Activated T-helper 2 cell treated with anti-CD3 and anti-CD28 coated beads, Interferon-gamma antibody, Interleukin-2, Interleukin-4, amounts not matched to agents 10 μg/mL and 5 μg/mL and 100 μg/mL, durations not matched to agents 14 hours and 24 hours and 36 hours (primary cell): ENCODE results near the gene LAMA4. TPM values are rescaled to one million over a fixed set of nuclear protein-coding genes. Genes with fewer than 3 reads are reported as not detected.
A peak's percentile ranks its signal among the peaks of the same experiment; 100 is the strongest.

Experiments used
- DNase-seq: peaks from one replicate; pipeline ENCODE4 v3.0.0; 2021; ENCODE audit warnings: low spot score
- H3K27ac Mint-ChIP-seq: one replicate; pipeline ENCODE4 v1.8.0; 2021; ENCODE audit warnings: mixed read lengths
- H3K27me3 Mint-ChIP-seq: one replicate; pipeline ENCODE4 v1.8.0; 2021; ENCODE audit warnings: low read depth, mixed read lengths
- H3K36me3 Mint-ChIP-seq: one replicate; pipeline ENCODE4 v1.8.0; 2021; ENCODE audit warnings: low read depth, mixed read lengths
- H3K4me1 Mint-ChIP-seq: one replicate; pipeline ENCODE4 v1.8.0; 2021; ENCODE audit warnings: low read depth, mixed read lengths
- H3K4me3 Mint-ChIP-seq: one replicate; pipeline ENCODE4 v1.8.0; 2021; ENCODE audit warnings: low read depth, mild to moderate bottlenecking, moderate library complexity, mixed read lengths
- H3K9me3 Mint-ChIP-seq: one replicate; pipeline ENCODE4 v1.8.0; 2021; ENCODE audit warnings: mixed read lengths
- intact Hi-C: fragments of 100-400 bp; cut with micrococcal nuclease; formaldehyde crosslinking; loops from one replicate; pipeline ENCODE4 v1.15.1; 2023
- total RNA-seq: library from RNA; stranded (reverse); gene quantifications from 2 replicates; pipeline ENCODE4 v1.2.3, GENCODE V29; 2022

LAMA4 gene
- total RNA-seq = not detected in 2 replicates

GRCh38 chr6:112253841-112254816 is at the start of gene LAMA4:
TSS of gene LAMA4 (minus strand) at chr6:112254567. CDS start at chr6:112254150, 417 bp downstream.
- no peak within 1 kb of the TSS for H3K27ac Mint-ChIP-seq
- no peaks in the 10 kb centered on the region for H3K9me3 Mint-ChIP-seq
- peak within 1 kb of the TSS; percentile 54 for H3K4me3 Mint-ChIP-seq
- peaks cover 9% of the 10 kb centered on the region for H3K4me1 Mint-ChIP-seq
- H3K36me3 Mint-ChIP-seq = no peaks in the 10 kb centered on the region
- H3K27me3 Mint-ChIP-seq = peaks cover 62% of the 10 kb centered on the region
- DNase-seq = no peak
- intact Hi-C loops = no loop called here

- Mint-ChIP-seq H3K27me3 (peaks cover 71% of the 10 kb centered on the region), H3K27ac (no peak overlapping the region), H3K9me3 (no peaks in the 10 kb centered on the region), H3K4me3 (no peak overlapping the region), H3K36me3 (no peaks in the 10 kb centered on the region), H3K4me1 (no peaks in the 10 kb centered on the region)
- DNase-seq = no peak
- intact Hi-C loops = no loop called here
These were observed 47.9 kb upstream of the LAMA4 start for GRCh38 chr6:112302142-112302705.

- Mint-ChIP-seq H3K9me3 (no peaks in the 10 kb centered on the region), H3K27ac (no peak overlapping the region), H3K36me3 (no peaks in the 10 kb centered on the region), H3K4me3 (no peak overlapping the region), H3K4me1 (no peaks in the 10 kb centered on the region), H3K27me3 (peaks cover 76% of the 10 kb centered on the region)
- intact Hi-C loops = no loop called here
- DNase-seq = no peak
These were observed 46.5 kb upstream of the LAMA4 start for GRCh38 chr6:112300896-112301295.

GRCh38 chr6:112298816-112299281 is 44.5 kb upstream of the LAMA4 start:
- H3K36me3 Mint-ChIP-seq = no peaks in the 10 kb centered on the region
- no peak overlapping the region for H3K4me3 Mint-ChIP-seq
- peaks cover 73% of the 10 kb centered on the region for H3K27me3 Mint-ChIP-seq
- no peak overlapping the region for H3K27ac Mint-ChIP-seq
- H3K9me3 Mint-ChIP-seq = no peaks in the 10 kb centered on the region
- no peaks in the 10 kb centered on the region for H3K4me1 Mint-ChIP-seq
- DNase-seq = no peak
- intact Hi-C loops = no loop called here

- Mint-ChIP-seq H3K27ac (no peak overlapping the region), H3K9me3 (no peaks in the 10 kb centered on the region), H3K27me3 (peaks cover 72% of the 10 kb centered on the region), H3K4me3 (no peak overlapping the region), H3K36me3 (no peaks in the 10 kb centered on the region), H3K4me1 (no peaks in the 10 kb centered on the region)
- no peak for DNase-seq
- intact Hi-C loops = no loop called here
These were observed 43.8 kb upstream of the LAMA4 start for GRCh38 chr6:112298021-112298745.

- no peaks in the 10 kb centered on the region for H3K4me1 Mint-ChIP-seq
- H3K36me3 Mint-ChIP-seq = no peaks in the 10 kb centered on the region
- no peak for DNase-seq
- no peak overlapping the region for H3K4me3 Mint-ChIP-seq
- intact Hi-C loops = no loop called here
- peaks cover 72% of the 10 kb centered on the region for H3K27me3 Mint-ChIP-seq
- H3K9me3 Mint-ChIP-seq = no peaks in the 10 kb centered on the region
- no peak overlapping the region for H3K27ac Mint-ChIP-seq
These were observed 42.3 kb upstream of the LAMA4 start for GRCh38 chr6:112296694-112297093.

- H3K9me3 Mint-ChIP-seq = no peaks in the 10 kb centered on the region
- no peaks in the 10 kb centered on the region for H3K36me3 Mint-ChIP-seq
- no peaks in the 10 kb centered on the region for H3K4me1 Mint-ChIP-seq
- DNase-seq = no peak
- H3K27me3 Mint-ChIP-seq = peaks cover 72% of the 10 kb centered on the region
- no peak overlapping the region for H3K4me3 Mint-ChIP-seq
- intact Hi-C loops = no loop called here
- no peak overlapping the region for H3K27ac Mint-ChIP-seq
These were observed 41.8 kb upstream of the LAMA4 start for GRCh38 chr6:112296122-112296521.

- no peak overlapping the region for H3K4me3 Mint-ChIP-seq
- no peaks in the 10 kb centered on the region for H3K9me3 Mint-ChIP-seq
- peaks cover 72% of the 10 kb centered on the region for H3K27me3 Mint-ChIP-seq
- intact Hi-C loops = no loop called here
- H3K36me3 Mint-ChIP-seq = no peaks in the 10 kb centered on the region
- peaks cover 12% of the 10 kb centered on the region for H3K4me1 Mint-ChIP-seq
- no peak overlapping the region for H3K27ac Mint-ChIP-seq
- DNase-seq = no peak
These were observed 36.9 kb upstream of the LAMA4 start for GRCh38 chr6:112291161-112291762.

- Mint-ChIP-seq H3K36me3 (no peaks in the 10 kb centered on the region), H3K4me1 (peaks cover 22% of the 10 kb centered on the region), H3K27ac (no peak overlapping the region), H3K27me3 (peaks cover 66% of the 10 kb centered on the region), H3K4me3 (no peak overlapping the region), H3K9me3 (no peaks in the 10 kb centered on the region)
- intact Hi-C loops = loop anchor here (5.0 kb wide), 1 partner anchor 1343 kb away; no protein-coding TSS in a partner anchor
- DNase-seq = no peak
These were observed 34.7 kb upstream of the LAMA4 start for GRCh38 chr6:112289038-112289566.

GRCh38 chr6:112288475-112288874 is 34.1 kb upstream of the LAMA4 start:
- intact Hi-C loops = loop anchor here (5.0 kb wide), 1 partner anchor 1344 kb away; no protein-coding TSS in a partner anchor
- Mint-ChIP-seq H3K9me3 (no peaks in the 10 kb centered on the region), H3K36me3 (no peaks in the 10 kb centered on the region), H3K27ac (no peak overlapping the region), H3K4me3 (no peak overlapping the region), H3K4me1 (peaks cover 22% of the 10 kb centered on the region), H3K27me3 (peaks cover 66% of the 10 kb centered on the region)
- DNase-seq = no peak

- Mint-ChIP-seq H3K27me3 (peaks cover 73% of the 10 kb centered on the region), H3K36me3 (no peaks in the 10 kb centered on the region), H3K27ac (no peak overlapping the region), H3K9me3 (no peaks in the 10 kb centered on the region), H3K4me1 (peaks cover 22% of the 10 kb centered on the region), H3K4me3 (no peak overlapping the region)
- intact Hi-C loops = loop anchor here (2.0 to 5.0 kb wide), 2 partner anchors 1345 to 1571 kb away; no protein-coding TSS in a partner anchor
- DNase-seq = no peak
These were observed 33.3 kb upstream of the LAMA4 start for GRCh38 chr6:112287577-112288225.
